ENCODE measurements around the gene STIM2.

DNA sequence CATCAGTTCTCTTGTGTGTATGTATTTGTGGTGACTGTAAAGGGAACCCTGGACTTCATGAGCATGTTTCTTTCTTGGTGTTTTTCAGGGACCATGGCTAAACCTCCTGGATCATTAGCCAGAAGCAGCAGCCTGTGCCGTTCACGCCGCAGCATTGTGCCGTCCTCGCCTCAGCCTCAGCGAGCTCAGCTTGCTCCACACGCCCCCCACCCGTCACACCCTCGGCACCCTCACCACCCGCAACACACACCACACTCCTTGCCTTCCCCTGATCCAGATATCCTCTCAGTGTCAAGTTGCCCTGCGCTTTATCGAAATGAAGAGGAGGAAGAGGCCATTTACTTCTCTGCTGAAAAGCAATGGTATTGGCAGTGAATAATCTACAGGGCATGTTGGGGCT lies 157.0 kb downstream of the STIM2 start:
- TF ChIP-seq GATA2 (IDR thresholded peaks at IDR 0.05; ENCODE audit: low read depth, low read length), result no peak
- TF ChIP-seq GATA3 (IDR thresholded peaks at IDR 0.05; ENCODE audit: low read depth, low read length), result no peak

Measured in SH-SY5Y (cell line).